Testis (tissue), 2 donors: Measurements from ENCODE around the gene LRRC8A.

Source experiments
- POLR2A ChIP-seq: fragments of 450-650 bp; IDR thresholded peaks from one replicate; pipeline ENCODE4 v1.6.1; 2017; ENCODE audit warnings: antibody characterized with exemption, mild to moderate bottlenecking, moderate library complexity
- TF ChIP-seq, protein P1 (sequence below), 3 experiments: fragments of 450-650 bp in 2 of 3; fragments of 200-600 bp in 1 of 3; sonication (generic) in 1 of 3; IDR thresholded peaks; one replicate each; pipeline ENCODE4 v1.5.1; 2016 to 2019; ENCODE audit warnings: antibody characterized with exemption in 3 of 3, mild to moderate bottlenecking in 2 of 3, moderate library complexity in 1 of 3

DNA sequence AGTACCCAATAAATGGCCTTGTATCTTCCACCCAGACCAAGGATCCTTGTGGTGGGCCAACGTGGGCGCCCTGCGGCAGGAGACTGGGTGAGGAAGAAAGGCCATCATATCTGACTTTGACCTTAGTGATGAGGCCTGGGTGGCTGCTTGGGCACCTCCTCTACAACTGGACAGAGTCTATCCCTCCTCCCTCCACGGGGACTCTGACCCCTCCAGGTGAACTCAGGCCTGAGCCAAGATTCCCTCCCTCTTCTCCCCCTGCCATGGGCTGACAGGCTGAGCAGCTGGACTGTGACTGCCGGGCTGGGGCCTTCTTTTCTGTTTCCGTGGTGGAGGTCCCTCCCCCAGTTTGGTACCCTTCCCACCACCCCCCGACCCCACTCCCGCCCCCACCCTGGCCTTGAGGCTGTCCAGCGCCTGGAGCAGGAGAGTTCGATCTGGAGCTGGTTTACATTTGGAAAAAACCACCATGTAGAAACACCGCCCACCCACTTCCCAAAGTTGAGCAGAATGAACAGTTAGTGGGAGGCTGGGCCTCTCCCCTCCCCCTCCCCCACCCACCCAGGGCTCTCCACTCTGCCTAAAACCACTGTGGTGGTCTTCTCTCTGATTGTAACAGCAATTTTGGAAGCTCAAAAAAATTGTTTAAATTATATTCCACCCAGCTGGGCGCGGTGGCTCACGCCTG lies 37.6 kb downstream of the LRRC8A start:
- no peak for TF ChIP-seq POLR2A
- TF ChIP-seq, protein P1, sequence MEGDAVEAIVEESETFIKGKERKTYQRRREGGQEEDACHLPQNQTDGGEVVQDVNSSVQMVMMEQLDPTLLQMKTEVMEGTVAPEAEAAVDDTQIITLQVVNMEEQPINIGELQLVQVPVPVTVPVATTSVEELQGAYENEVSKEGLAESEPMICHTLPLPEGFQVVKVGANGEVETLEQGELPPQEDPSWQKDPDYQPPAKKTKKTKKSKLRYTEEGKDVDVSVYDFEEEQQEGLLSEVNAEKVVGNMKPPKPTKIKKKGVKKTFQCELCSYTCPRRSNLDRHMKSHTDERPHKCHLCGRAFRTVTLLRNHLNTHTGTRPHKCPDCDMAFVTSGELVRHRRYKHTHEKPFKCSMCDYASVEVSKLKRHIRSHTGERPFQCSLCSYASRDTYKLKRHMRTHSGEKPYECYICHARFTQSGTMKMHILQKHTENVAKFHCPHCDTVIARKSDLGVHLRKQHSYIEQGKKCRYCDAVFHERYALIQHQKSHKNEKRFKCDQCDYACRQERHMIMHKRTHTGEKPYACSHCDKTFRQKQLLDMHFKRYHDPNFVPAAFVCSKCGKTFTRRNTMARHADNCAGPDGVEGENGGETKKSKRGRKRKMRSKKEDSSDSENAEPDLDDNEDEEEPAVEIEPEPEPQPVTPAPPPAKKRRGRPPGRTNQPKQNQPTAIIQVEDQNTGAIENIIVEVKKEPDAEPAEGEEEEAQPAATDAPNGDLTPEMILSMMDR (IDR thresholded peaks at IDR 0.05), result no peak
